Inflammatory macrophage treated with lipopolysaccharide for 4 hours (primary cell): ENCODE data around the gene PGLYRP4.
"Not testable (repeated sequence)": the region's sequence is repeated elsewhere in the genome, so short reads cannot be mapped to it uniquely, and the experiment has no call there.

Source experiments
- DNase-seq: peaks from one replicate; pipeline ENCODE4 v3.0.0-alpha.2; 2020

Gene PGLYRP4

DNA sequence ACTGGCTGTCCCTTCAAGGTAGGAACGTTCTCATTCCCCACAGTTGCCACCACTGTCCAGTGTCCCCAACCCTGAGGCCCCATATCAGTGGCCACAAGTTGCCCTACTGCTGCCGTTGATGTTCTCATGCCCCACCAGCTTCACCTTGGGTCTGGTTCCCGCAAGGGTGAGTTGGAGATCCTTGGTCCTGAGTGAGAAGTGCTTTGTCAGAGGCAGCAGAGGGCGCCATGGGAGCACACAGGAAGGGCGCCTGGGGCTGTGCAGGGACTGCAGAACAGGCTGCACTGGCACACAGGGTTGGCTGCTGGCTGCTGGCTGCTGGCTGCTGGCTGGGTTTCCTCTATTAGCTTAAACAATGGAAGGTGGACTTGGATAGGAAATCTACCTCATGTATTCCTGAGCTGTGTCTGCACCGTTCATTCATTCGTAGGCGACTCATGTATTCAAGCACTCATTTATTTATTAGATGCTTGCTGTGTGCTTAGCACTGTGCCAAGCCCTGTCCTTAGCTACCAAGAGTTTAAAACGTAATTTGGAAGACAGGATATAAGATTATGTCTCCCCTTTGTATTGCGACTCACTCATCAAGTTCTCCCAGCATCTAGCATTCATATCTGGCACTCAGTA is 6.9 kb upstream of the PGLYRP4 start:
- peak; percentile 86 for DNase-seq

- DNase-seq: no peak
Measured at GRCh38 chr1:153354515-153355193, 6.0 kb upstream of the PGLYRP4 start.

DNA sequence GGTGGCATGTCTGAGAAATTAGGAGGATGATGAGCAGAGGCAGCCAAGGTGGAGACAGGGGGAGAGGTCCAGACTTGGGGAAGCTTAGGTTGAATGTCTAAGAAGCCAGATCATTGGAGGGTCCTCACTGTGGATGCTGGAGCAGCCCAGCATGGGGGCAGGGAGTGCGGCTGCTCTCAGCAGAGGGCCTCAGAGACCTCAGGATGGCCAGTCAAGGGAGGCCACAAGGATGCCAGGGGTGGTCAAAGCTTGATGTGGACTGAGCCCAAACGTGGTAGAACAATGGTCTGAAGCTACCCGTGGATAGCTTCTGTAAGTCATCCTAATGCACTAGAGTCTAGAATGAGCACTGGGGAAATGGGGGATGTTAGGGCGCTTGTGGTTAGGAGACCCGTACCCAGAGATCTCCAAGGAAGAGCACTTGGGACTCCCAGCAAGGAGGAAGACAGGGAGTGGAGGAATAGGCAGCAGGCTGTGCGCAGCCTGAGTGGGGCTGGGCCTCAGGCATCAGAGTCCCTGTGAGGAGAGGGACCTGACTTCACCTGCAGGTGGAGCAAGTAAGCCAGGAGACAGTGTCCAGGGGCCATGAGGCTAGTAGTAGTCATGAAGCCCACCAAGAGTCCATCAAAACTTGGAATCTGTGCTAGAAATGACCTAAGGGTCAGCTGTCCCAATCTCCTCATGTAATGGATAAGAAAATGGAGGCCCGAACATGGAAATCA is 4.7 kb upstream of the PGLYRP4 start:
- no peak for DNase-seq

GRCh38 chr1:153352523-153352922 is 3.9 kb upstream of the PGLYRP4 start:
- DNase-seq: peak; percentile 67

GRCh38 chr1:153350321-153350957 is 1.8 kb upstream of the PGLYRP4 start:
- no peak for DNase-seq

DNA sequence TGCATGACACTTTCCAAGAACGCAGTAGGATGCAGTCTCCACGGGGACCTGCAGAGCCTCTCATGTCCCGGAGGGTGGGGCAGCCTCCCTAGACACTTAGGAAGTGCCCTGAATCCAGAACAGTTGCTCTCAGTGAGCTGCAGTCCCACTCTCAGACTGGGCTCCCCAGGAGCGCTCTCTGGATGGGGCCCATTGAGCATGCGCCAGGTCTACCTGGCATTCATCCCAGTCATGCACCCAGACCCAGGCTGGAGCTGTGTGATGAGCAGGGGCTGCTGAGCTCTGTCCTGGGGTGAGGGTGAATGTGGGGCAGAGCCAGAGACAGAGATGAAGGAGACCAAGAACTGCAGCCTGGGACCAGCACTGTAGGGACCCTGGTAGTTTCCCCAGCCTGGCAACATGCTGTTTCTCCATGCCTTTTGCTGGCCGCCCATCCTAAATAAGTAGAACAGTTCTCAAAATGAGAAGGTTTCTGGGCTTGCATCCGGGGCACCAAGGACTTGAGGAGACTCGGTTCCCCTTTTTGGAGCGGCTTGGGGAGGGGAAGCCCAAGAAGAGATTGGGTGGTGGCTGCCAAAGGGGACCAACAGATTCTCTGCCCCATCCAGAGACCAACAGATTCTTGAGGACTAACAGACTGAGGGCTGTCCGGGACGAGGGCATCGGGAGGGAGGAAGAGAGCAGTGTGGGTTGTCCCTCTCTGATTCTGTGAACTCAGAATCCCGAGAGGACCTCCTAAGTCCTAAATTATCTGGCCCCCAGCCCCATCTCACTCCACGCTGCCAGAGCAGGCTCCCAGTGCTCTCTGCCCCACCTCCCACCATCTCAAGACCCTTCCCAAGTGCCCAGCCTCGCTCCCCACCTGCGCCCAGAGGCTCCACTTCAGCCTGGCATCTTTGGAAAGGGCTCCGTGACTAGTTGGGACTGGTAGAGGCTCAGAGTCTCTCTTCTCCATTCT is 1.0 kb upstream of the PGLYRP4 start:
- DNase-seq: no peak

DNA sequence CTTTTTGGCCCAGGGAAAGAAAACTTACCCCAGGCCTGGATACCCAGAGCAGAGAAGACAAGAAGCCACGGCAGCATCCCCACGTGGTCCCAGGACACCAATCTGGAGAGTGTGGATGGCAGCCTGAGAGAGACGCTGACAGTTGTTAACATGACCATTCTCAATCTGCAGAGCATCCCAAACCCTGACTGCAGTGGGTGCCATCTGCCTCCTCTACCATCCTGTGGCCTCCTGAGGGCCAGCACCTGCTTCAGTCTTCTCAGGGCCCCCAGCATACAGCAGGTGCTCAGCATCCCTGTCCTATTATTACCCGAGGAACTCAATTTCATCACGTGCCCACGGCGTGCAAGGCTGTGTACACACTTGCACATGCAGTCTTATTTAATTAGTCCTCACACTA is 785 bp downstream of the PGLYRP4 start:
- no peak for DNase-seq

DNA sequence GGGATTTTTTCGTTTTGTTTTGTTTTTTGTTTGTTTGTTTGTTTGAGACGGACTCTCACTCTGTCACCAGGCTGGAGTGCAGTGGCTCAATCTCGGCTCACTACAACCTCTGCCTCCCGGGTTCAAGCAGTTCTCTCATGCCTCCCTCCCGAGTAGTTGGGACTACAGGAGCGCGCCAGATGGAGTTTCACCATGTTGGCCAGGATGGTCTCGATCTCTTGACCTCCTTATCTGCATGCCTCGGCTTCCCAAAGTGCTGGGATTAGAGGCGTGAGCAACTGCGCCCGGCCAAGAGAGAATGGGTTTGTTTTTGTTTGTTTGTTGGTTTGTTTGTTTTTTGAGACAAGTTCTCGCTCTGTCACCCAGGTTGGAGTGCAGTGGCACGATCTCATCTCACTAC is 1.6 kb downstream of the PGLYRP4 start:
- DNase-seq: not testable (repeated sequence)

DNA sequence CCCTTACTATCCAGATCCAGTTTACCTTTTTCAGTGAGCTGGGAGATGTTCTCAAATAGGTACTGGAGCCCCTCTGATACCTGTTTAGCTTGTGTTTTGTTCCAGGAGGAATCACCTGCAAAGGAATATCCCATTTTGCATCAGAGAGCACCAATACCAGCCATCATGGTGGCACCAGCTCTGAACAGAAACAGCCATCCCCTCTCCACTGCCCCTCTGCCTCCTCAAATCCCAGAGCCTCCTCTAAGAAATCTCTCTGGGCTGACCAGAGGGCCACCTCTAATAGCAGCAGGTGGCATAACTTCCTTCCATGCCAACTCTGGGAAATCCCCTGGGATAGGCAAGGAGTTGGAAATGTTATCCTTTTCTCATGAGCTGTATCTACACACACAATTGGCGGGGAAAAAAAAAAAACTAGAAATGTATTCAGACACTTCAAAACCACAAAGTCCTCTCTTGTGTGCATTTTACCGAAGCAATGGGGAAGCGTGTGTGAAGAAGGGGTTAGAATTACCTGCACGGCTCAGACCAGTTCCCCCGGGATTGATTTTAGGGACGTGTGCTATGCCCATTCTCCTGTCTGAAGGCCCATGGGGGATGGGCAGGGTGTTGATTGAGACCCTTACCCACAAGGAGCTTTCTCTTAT is 2.4 kb downstream of the PGLYRP4 start:
- DNase-seq: no peak

GRCh38 chr1:153345187-153346076 is 3.2 kb downstream of the PGLYRP4 start:
- DNase-seq: no peak

DNA sequence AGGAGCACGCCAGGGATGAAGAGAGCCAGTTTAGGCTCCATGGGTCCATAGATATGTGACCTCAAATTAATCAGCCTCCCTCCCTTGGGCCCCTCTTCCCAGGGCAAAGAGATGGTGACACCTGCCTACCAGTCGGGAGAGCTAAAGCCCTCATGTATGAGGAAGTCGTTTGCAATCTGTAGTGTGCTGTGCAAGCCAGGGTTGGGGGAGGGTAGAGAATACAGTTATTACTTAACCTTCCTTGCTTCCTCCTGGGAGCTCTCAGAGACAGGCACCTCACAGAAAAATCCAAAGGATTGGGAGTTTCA is 4.0 kb downstream of the PGLYRP4 start:
- peak; percentile 50 for DNase-seq

DNA sequence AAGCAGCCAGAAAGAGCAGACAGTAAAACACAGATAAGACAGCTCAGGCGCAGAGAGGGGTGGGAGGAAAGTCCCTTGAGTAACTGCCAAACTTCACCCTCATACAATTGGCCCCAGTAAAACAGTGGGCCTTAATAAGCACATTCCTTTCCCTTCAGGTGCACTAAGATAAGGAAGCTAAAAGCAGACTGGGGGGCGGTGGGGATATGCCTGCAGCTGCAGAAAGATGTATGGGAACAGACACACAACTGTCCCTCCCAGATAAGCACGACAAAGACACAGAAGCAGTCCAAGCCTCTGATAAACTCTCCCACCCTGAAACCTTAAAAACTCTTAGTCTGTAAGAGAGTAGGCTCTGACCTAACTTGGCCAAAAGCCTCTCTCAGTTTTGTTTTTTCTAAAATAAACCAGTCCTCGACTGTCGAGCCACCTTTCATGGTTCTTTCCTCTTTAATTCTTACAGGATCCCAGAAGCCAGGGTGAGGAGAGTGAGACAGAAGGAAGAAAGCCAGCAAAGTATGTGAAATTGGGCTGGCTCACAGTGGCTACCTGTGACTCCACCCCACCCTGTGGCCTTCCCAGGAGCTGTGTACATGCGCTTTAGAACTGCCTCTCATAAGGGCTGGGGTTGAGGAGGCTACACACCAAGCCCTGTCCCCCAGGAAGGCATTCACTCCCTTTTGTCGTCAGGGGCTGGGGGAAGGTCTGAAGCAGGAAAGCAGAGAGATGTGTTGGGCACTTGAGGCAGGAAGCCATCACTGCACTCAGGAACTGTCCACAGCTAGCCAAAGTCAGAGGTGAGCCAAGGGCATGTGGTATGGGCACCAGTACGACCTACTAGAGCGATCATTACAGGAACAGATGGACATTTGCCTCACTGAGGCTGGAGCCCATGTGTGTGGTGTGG is 4.6 kb downstream of the PGLYRP4 start:
- no peak for DNase-seq

DNA sequence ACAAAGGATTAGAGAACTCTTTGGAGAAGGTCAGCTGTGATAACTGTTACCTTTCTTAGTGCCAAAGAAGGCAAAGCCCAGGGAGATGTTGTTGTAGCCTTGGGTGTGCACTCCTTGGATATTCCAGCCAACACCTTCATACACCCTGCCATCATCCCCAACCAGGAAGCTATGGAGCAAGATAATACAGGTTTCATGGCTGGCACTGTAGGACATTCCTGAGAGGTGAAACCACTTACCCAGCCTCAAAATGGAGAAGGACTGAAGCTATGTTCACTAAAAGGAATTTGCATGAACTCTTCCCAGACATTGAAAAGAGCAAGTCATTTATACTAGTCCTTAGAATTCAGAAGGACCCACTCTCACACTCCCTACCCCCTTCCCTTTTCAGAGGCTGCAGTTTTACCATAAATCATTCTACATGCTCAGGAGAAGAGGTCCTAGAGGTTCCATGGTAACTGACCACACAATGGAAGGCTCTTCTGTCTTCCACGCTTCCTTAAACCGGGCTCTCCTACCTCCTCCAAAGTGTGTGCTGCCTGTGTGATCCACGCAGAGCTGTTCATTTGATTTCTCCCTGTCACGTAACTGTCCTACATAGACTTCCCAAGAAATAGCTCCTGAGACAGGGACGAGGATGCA is 5.5 kb downstream of the PGLYRP4 start:
- no peak for DNase-seq

DNA sequence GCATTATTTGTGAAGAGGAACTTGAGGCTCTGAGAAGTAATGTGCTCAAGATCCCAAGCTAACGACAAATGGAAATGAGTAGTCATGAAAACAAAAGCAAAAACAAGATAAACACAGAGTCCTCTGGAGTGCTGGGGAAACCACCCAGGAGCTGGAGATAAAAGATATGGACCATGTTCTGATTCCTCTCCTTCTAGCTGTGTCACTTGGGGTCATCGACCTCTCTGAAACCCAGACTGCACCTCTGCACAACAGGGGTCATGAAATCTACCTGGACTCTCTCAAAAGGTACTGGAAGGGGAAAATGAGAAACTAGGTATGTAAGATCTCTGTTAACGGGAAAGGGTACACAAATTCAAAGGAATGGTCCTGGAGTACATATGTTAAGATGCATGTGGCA is 6.5 kb downstream of the PGLYRP4 start:
- no peak for DNase-seq

DNA sequence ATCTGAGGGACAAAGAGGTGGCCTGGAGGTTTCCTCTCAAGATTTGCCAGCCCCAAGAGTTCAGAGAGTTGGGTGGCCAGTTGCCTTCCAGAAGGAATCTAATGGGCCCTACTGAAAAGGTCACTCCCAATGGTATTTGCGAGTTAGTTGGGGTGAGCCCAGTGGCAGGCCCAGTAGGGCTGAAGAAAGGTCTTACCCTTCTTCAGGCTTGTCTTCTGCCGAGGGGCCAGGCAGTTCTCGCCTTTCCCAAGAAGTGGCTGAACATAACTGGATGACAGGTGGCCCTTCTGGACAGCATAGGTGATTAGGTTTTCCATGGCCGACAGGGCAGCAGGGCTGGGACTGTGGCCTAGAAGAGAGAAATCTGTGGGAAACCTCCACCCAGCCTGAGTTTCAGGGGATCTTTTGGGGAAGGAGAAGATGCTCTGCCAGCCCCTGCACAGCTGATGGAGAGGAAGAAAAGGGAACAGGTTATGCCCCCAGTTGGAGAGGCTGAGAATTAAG is 7.2 kb downstream of the PGLYRP4 start:
- DNase-seq: no peak

GRCh38 chr1:153340356-153340755 is 8.3 kb downstream of the PGLYRP4 start:
- no peak for DNase-seq

DNA sequence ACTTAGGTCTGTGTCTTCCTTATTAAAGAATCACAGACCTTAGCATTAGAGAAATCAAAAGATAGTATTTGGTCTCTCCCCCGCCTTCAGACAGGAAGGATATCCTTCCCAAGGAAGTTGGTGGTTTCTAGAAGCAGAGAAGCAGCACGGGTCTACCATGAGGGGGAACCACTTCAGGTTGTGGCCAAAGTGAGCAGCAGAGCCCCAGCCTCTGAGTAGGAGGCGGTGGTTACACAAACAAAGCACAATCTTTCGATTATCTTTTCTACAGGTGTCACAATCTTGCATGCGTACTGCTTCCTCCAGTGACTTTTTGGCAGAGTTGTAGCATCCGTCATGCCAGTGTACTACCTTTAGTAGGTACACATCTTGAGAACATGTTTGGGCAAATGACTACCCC is 8.8 kb downstream of the PGLYRP4 start:
- DNase-seq: no peak

DNA sequence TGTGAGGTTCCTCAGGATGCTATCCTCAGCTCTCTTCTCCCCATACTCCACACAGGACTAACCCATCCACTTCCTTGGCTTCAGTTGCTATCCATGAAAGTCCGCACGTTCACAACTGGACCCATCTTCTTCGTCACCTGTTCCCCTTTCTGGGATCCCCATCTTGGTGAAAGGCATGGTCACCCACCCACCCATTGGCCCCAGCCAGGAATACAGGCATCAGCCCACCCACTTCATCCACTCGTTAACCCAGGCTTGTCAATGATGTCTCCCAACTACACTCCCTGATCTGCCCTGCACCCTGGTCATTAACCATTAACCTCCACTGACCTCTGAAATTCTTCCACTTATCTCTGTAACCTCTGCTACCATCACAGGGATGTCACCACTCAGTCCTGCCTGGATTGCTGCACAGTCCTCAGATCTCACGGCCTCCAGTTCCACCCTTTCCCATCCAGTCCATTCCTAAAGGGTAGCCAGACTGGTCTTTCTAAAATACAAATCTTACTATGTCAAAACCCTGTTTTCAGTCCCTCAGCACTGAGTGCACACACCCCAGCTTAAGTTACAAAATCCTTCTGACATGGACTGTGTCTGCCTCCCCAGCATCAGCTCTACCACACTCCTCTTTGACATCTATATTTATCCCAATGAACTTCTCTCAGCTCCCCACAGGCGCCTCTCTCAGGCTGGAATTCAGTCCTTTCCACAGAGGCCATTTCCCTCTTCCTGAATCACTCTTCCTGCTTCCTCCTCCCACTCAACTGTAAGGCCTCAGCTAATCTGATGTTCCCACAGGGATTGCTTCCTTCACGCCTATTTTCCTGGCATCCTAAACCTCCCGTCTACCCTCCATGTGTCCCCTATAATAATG is 10.4 kb downstream of the PGLYRP4 start:
- no peak for DNase-seq
